ENCODE data around the gene NUDT3.

The NUDT3 gene

GRCh38 chr6:34318499-34319470 is 73.7 kb downstream of the NUDT3 start:
- DNase-seq: no peak

GRCh38 chr6:34317882-34318498 is 74.5 kb downstream of the NUDT3 start:
- DNase-seq: no peak

GRCh38 chr6:34317172-34317477 is 75.3 kb downstream of the NUDT3 start:
- no peak for DNase-seq

GRCh38 chr6:34316431-34317171 is 75.9 kb downstream of the NUDT3 start:
- DNase-seq: no peak

- DNase-seq: no peak
These were observed 76.7 kb downstream of the NUDT3 start for GRCh38 chr6:34315780-34316179.

GRCh38 chr6:34315256-34315655 is 77.2 kb downstream of the NUDT3 start:
- no peak for DNase-seq

- DNase-seq: no peak
These were observed 80.2 kb downstream of the NUDT3 start for GRCh38 chr6:34312259-34312658.

- no peak for DNase-seq
These were observed 81.7 kb downstream of the NUDT3 start for GRCh38 chr6:34310817-34311216.

- no peak for DNase-seq
These were observed 84.0 kb downstream of the NUDT3 start for GRCh38 chr6:34308483-34308882.

GRCh38 chr6:34305982-34306708 is 86.3 kb downstream of the NUDT3 start:
- peak; percentile 82 for DNase-seq

- DNase-seq: no peak
These were observed 87.0 kb downstream of the NUDT3 start for GRCh38 chr6:34305497-34305896.

GRCh38 chr6:34304164-34304563 is 88.3 kb downstream of the NUDT3 start:
- no peak for DNase-seq

GRCh38 chr6:34302929-34303328 is 89.5 kb downstream of the NUDT3 start:
- DNase-seq: no peak

- peak; percentile 84 for DNase-seq
These were observed 91.1 kb downstream of the NUDT3 start for GRCh38 chr6:34301408-34301807.

- no peak for DNase-seq
These were observed 92.1 kb downstream of the NUDT3 start for GRCh38 chr6:34300332-34300751.

- DNase-seq: no peak
These were observed 93.5 kb downstream of the NUDT3 start for GRCh38 chr6:34298941-34299340.

GRCh38 chr6:34295721-34296120 is 96.7 kb downstream of the NUDT3 start:
- DNase-seq: no peak

- DNase-seq: no peak
These were observed 99.5 kb downstream of the NUDT3 start for GRCh38 chr6:34292954-34293353.

GRCh38 chr6:34289137-34289536 is 103.3 kb downstream of the NUDT3 start:
- DNase-seq: no peak

GRCh38 chr6:34288581-34288980 is 103.9 kb downstream of the NUDT3 start:
- DNase-seq: no peak

- DNase-seq: no peak
These were observed 106.9 kb downstream of the NUDT3 start for GRCh38 chr6:34285448-34286164.
